ENCODE measurements around the gene WDR90. TPM values are rescaled to one million over a fixed set of nuclear protein-coding genes. Genes with fewer than 3 reads are reported as not detected.

WDR90 gene
- total and polyA plus RNA-seq, 2 of the 13 experiments (the other 11 are each of a cell fraction or from before 2014, with no cell fraction given) = 14.9 to 28.9 TPM

DNA sequence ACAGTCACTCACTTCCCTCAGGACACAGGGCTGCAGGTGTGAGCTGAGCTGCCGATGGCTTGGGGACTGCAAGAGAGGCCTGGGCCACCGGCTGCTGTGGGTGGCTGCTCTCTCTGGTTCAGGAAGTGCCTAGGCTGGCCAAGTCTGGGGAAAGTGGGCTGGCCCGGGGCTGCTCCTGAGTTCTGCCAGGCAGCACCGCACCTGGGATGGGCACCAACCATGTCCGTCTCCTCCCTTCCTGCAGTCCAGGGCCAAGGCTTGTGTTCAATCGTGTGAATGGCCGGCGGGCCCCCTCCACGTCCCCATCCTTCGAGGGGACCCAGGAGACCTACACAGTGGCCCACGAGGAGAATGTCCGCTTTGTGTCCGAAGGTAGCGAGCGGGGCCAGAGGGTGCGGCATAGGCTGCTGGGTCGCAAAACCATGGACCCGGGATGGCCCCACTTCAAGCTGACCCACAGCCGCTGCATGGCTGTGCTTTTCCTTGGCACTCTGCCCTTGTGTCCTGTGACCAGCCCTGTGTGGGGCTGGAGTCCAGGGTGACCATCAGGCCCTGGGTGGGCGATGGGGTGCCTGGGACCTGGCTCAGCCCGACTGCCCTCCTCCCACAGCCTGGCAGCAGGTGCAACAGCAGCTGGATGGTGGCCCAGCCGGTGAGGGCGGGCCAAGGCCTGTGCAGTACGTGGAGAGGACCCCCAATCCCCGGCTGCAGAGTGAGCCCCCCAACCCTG is 1.8 kb upstream of the WDR90 start (continued):
- TF ChIP-seq, protein P1, sequence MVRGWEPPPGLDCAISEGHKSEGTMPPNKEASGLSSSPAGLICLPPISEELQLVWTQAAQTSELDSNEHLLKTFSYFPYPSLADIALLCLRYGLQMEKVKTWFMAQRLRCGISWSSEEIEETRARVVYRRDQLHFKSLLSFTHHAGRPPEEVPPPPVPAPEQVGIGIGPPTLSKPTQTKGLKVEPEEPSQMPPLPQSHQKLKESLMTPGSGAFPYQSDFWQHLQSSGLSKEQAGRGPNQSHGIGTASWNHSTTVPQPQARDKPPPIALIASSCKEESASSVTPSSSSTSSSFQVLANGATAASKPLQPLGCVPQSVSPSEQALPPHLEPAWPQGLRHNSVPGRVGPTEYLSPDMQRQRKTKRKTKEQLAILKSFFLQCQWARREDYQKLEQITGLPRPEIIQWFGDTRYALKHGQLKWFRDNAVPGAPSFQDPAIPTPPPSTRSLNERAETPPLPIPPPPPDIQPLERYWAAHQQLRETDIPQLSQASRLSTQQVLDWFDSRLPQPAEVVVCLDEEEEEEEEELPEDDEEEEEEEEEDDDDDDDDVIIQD (CRISPR knock-in tag; IDR thresholded peaks at IDR 0.05; ENCODE audit: low read depth) = no peak
- TF ChIP-seq RCOR2 (CRISPR knock-in tag; IDR thresholded peaks at IDR 0.05) (no peak), ZNF839 (CRISPR knock-in tag; IDR thresholded peaks at IDR 0.05; ENCODE audit: borderline replicate concordance) (no peak), ZNF496 (CRISPR knock-in tag; IDR thresholded peaks at IDR 0.05; ENCODE audit: insufficient replicate concordance) (no peak), ERF (CRISPR knock-in tag; IDR thresholded peaks at IDR 0.05) (no peak)
- TF ChIP-seq, protein P2, sequence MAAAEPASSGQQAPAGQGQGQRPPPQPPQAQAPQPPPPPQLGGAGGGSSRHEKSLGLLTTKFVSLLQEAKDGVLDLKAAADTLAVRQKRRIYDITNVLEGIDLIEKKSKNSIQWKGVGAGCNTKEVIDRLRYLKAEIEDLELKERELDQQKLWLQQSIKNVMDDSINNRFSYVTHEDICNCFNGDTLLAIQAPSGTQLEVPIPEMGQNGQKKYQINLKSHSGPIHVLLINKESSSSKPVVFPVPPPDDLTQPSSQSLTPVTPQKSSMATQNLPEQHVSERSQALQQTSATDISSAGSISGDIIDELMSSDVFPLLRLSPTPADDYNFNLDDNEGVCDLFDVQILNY (CRISPR knock-in tag; conservative IDR thresholded peaks at IDR 0.05) = no peak
- TF ChIP-seq, protein P3, sequence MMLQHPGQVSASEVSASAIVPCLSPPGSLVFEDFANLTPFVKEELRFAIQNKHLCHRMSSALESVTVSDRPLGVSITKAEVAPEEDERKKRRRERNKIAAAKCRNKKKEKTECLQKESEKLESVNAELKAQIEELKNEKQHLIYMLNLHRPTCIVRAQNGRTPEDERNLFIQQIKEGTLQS (CRISPR knock-in tag; IDR thresholded peaks at IDR 0.05) = no peak
- TF ChIP-seq, protein P4, sequence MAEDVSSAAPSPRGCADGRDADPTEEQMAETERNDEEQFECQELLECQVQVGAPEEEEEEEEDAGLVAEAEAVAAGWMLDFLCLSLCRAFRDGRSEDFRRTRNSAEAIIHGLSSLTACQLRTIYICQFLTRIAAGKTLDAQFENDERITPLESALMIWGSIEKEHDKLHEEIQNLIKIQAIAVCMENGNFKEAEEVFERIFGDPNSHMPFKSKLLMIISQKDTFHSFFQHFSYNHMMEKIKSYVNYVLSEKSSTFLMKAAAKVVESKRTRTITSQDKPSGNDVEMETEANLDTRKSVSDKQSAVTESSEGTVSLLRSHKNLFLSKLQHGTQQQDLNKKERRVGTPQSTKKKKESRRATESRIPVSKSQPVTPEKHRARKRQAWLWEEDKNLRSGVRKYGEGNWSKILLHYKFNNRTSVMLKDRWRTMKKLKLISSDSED (CRISPR knock-in tag; IDR thresholded peaks at IDR 0.05) = no peak
